Measurements from ENCODE around the gene PTPN18. TPM values are rescaled to one million over a fixed set of nuclear protein-coding genes. Genes with fewer than 3 reads are reported as not detected.

The PTPN18 gene
- total and polyA plus RNA-seq, 11 donors = 9.7 to 42.5 (median 12.6) TPM

DNA sequence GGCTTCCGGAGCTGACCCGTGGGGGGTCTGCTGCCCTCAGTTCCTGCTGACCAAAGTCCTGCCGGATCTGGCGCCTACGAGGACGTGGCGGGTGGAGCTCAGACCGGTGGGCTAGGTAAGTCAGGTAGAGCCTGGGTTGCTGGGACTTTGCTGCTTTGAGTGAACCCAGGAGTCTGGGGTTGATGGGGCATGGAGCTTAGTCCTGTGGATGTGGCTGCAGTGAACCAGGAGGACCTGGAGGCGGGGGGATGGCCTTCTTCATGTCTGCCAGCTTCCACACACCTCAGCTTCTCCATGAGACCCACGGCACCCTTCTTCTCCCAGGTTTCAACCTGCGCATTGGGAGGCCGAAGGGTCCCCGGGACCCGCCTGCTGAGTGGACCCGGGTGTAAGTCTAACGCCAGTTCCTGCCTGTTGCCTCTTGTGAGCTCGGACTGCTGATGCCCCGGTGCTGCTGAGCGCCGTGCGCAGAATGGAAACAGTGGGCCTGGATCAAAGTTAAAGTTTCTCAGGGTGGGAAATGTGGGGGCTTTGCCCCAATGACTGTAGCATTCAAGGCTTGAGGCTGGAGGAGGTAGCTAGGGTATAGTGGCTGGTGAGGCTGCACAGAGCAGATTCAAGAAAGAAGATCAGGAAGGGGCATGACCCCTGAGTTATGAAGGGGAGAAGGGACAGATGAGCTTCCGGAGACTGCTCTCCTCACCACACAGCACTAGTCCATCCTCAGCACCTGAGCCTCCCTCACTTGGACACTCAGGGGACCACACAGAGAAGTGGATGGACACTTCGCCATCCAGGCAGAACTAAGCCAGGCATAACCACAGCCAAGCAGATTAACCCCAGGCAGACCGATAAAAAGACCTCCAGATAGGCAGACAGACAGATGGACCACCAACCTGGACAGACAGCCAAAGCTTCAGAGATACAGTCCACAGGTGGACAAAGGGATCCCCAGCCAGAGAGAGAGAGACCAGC, 17.3 kb downstream of the PTPN18 start:
- H3K27me3 ChIP-seq = no peaks in the 10 kb centered on the region
- 48 to 84% (median 54%) methylated on average over 16 to 24 of the region's 24 CpGs for WGBS, 4 donors
- intact Hi-C loops (cut with DNase I) = loop anchor here in 4 of 10 donors (1.0 to 2.0 kb wide), 4 partner anchors 14 to 30 kb away; partner anchors contain the start of genes IMP4 (in 1 of the 4) and PTPN18 (in 1 of the 4)
- H3K9me3 ChIP-seq = no peaks in the 10 kb centered on the region
- H3K4me1 ChIP-seq = peaks cover 0 to 74% (median 18%) of the 10 kb centered on the region in 12 donors
- peak overlapping the region; percentile 57 to 95 (median 86) for H3K4me3 ChIP-seq
- H3K27ac ChIP-seq = peak overlapping the region; percentile 84 to 96 (median 90)
- ATAC-seq (peak in 1 of 4 donors; percentile 2), DNase-seq (no peak)
- H3K36me3 ChIP-seq = peaks cover 0 to 35% (median 0%) of the 10 kb centered on the region in 9 donors
- no peak for TF ChIP-seq POLR2A (IDR thresholded peaks at IDR 0.05)
- TF ChIP-seq, protein P1, sequence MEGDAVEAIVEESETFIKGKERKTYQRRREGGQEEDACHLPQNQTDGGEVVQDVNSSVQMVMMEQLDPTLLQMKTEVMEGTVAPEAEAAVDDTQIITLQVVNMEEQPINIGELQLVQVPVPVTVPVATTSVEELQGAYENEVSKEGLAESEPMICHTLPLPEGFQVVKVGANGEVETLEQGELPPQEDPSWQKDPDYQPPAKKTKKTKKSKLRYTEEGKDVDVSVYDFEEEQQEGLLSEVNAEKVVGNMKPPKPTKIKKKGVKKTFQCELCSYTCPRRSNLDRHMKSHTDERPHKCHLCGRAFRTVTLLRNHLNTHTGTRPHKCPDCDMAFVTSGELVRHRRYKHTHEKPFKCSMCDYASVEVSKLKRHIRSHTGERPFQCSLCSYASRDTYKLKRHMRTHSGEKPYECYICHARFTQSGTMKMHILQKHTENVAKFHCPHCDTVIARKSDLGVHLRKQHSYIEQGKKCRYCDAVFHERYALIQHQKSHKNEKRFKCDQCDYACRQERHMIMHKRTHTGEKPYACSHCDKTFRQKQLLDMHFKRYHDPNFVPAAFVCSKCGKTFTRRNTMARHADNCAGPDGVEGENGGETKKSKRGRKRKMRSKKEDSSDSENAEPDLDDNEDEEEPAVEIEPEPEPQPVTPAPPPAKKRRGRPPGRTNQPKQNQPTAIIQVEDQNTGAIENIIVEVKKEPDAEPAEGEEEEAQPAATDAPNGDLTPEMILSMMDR (IDR thresholded peaks at IDR 0.05) = peak in 2 of 12 donors; percentile 29 to 33

DNA sequence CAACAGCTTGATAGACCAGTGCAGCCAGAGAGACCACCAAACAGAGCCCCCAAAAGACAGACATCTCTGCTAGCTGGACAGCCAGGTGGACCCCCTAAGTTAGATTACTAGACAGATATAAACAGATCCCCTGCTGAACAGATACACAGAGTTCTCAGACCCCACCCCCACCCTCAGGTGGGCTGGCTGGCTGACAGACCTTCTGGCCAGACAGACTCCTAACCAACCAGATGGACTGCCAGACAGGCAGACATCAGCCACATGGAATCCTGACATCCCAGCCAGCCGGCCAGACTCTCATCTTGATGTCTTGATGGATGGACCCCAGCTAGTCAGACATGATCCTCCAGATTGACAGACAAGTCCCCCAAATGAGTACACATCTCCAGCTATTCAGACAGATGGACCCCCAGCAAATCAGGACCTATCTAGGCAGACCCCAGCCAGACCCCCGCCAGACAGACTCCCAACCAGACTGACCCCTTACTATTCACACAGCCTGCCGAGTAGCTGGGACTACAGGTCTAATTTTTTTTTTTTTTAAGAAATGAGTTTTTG, 18.0 kb downstream of the PTPN18 start:
- DNase-seq (no peak), ATAC-seq (no peak)
- peak overlapping the region in 4 of 12 donors; percentile 76 to 95 (median 90) for H3K4me3 ChIP-seq
- H3K9me3 ChIP-seq = no peaks in the 10 kb centered on the region
- H3K27me3 ChIP-seq = no peaks in the 10 kb centered on the region
- H3K27ac ChIP-seq = peak overlapping the region in 5 of 12 donors; percentile 84 to 92 (median 90)
- H3K4me1 ChIP-seq = peaks cover 0 to 72% (median 18%) of the 10 kb centered on the region in 12 donors
- intact Hi-C loops (cut with DNase I) = loop anchor here in 3 of 10 donors (2.0 kb wide), 2 partner anchors 13 to 31 kb away; partner anchors contain the start of gene IMP4 (in 1 of the 3)
- no peak for TF ChIP-seq POLR2A (IDR thresholded peaks at IDR 0.05)
- TF ChIP-seq, protein P1 (IDR thresholded peaks at IDR 0.05) = no peak
- WGBS, 4 donors = 86 to 95% (median 90%) methylated on average over 2 to 3 of the region's 3 CpGs
- H3K36me3 ChIP-seq = peaks cover 0 to 38% (median 0%) of the 10 kb centered on the region in 9 donors

DNA sequence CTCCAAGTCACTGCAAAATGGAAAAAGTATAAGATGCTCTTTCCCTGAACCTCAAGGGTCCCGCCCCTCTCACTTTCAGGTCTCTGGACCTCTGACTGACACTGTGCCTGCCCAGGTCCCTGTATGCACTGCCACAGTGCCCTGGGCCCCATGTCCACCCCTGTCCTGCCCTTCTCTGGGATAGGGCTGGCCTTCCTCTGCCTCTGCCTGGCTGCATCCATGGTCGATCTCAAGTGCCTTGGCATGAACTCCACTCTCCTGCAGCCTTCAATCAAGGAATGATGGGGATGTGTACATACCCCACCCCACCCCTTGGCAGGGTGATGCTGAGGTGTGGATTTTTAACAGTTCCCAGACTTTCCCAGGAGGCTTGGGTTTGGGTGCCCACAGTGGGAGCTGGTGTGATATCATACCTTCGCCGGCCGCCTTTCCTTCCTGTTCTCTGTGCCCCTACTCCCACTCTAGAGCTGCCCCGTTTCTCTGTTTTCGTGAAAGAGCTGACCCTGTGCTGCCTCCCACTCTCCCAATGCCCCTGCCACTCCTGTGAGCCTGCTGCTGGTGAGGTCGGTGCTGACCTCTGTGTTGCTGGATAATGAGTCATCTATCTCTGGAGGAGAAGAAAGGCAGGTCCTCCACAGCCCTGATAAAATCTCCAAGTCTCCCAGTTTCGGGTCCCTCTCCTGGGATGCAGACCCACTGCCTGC, 18.9 kb downstream of the PTPN18 start:
- DNase-seq = peak in 1 of 5 donors; percentile 15
- Histone ChIP-seq H3K4me1 (peaks cover 0 to 67% (median 18%) of the 10 kb centered on the region in 12 donors), H3K9me3 (no peaks in the 10 kb centered on the region), H3K27ac (no peak overlapping the region), H3K4me3 (no peak overlapping the region), H3K36me3 (peaks cover 0 to 39% (median 0%) of the 10 kb centered on the region in 9 donors), H3K27me3 (no peaks in the 10 kb centered on the region)
- WGBS, 4 donors = 76 to 82% (median 80%) methylated on average over 9 of the region's 9 CpGs
- no peak for ATAC-seq
- TF ChIP-seq, protein P1 (IDR thresholded peaks at IDR 0.05) = no peak
- TF ChIP-seq POLR2A (IDR thresholded peaks at IDR 0.05) = no peak
- intact Hi-C loops (cut with DNase I) = no loop called here

Measured in heart left ventricle (tissue), 16 donors.